ENCODE measurements around the gene PLEKHA5. TPM values are rescaled to one million over a fixed set of nuclear protein-coding genes. Genes with fewer than 3 reads are reported as not detected.
"Not testable (repeated sequence)": the region's sequence is repeated elsewhere in the genome, so short reads cannot be mapped to it uniquely, and the experiment has no call there.

The PLEKHA5 gene
- total RNA-seq, 1 experiment from 2014 or later, result 6.3 TPM

- Histone ChIP-seq H3K4me3 (ENCODE audit: low read depth in 2 of 2, low read length in 2 of 2) (no peak overlapping the region), H3K9me3 (ENCODE audit: control insufficient read depth, insufficient read depth, low read depth, low read length) (no peaks in the 10 kb centered on the region), H3K36me3 (ENCODE audit: control insufficient read depth, insufficient read depth, low read length) (no peaks in the 10 kb centered on the region), H3K27me3 (ENCODE audit: control insufficient read depth, insufficient read depth, low read length) (no peaks in the 10 kb centered on the region), H3K27ac (ENCODE audit: low read length) (no peak overlapping the region), H3K4me1 (ENCODE audit: control insufficient read depth, insufficient read depth, low read length) (no peaks in the 10 kb centered on the region)
- ChIA-PET POLR2A (no interaction called here), CTCF (no interaction called here)
- ATAC-seq (no peak), DNase-seq (ENCODE audit: low read depth, low spot score) (no peak)
- in situ Hi-C loops (cut with HindIII; ENCODE audit: low pct_unique_long_range_greater_than_20kb, low sequenced_read_pairs) (no loop called here), intact Hi-C loops (cut with micrococcal nuclease; ENCODE audit: unreplicated experiment) (no loop called here)
- TF ChIP-seq, protein P1, sequence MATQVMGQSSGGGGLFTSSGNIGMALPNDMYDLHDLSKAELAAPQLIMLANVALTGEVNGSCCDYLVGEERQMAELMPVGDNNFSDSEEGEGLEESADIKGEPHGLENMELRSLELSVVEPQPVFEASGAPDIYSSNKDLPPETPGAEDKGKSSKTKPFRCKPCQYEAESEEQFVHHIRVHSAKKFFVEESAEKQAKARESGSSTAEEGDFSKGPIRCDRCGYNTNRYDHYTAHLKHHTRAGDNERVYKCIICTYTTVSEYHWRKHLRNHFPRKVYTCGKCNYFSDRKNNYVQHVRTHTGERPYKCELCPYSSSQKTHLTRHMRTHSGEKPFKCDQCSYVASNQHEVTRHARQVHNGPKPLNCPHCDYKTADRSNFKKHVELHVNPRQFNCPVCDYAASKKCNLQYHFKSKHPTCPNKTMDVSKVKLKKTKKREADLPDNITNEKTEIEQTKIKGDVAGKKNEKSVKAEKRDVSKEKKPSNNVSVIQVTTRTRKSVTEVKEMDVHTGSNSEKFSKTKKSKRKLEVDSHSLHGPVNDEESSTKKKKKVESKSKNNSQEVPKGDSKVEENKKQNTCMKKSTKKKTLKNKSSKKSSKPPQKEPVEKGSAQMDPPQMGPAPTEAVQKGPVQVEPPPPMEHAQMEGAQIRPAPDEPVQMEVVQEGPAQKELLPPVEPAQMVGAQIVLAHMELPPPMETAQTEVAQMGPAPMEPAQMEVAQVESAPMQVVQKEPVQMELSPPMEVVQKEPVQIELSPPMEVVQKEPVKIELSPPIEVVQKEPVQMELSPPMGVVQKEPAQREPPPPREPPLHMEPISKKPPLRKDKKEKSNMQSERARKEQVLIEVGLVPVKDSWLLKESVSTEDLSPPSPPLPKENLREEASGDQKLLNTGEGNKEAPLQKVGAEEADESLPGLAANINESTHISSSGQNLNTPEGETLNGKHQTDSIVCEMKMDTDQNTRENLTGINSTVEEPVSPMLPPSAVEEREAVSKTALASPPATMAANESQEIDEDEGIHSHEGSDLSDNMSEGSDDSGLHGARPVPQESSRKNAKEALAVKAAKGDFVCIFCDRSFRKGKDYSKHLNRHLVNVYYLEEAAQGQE (IDR thresholded peaks at IDR 0.05; ENCODE audit: insufficient read depth in 1 of 2, low read depth in 2 of 2, low read length in 1 of 2), result no peak
- TF ChIP-seq, protein P2, sequence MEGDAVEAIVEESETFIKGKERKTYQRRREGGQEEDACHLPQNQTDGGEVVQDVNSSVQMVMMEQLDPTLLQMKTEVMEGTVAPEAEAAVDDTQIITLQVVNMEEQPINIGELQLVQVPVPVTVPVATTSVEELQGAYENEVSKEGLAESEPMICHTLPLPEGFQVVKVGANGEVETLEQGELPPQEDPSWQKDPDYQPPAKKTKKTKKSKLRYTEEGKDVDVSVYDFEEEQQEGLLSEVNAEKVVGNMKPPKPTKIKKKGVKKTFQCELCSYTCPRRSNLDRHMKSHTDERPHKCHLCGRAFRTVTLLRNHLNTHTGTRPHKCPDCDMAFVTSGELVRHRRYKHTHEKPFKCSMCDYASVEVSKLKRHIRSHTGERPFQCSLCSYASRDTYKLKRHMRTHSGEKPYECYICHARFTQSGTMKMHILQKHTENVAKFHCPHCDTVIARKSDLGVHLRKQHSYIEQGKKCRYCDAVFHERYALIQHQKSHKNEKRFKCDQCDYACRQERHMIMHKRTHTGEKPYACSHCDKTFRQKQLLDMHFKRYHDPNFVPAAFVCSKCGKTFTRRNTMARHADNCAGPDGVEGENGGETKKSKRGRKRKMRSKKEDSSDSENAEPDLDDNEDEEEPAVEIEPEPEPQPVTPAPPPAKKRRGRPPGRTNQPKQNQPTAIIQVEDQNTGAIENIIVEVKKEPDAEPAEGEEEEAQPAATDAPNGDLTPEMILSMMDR (IDR thresholded peaks at IDR 0.05), result no peak
- TF ChIP-seq TCF7L2 (IDR thresholded peaks at IDR 0.05; ENCODE audit: low read depth, low read length) (no peak), POLR2AphosphoS5 (IDR thresholded peaks at IDR 0.05; ENCODE audit: low read depth, low read length) (no peak), SIN3A (IDR thresholded peaks at IDR 0.05; ENCODE audit: borderline replicate concordance, insufficient read depth, low read depth, low read length) (no peak)
- no TSS peak for BruUV-seq (replicated peaks)
These were observed 39.7 kb downstream of the PLEKHA5 start for GRCh38 chr12:19169222-19169621.

- DNase-seq (ENCODE audit: low read depth, low spot score); H3K4me3 ChIP-seq (ENCODE audit: low read depth in 2 of 2, low read length in 2 of 2); POLR2A ChIA-PET; CTCF ChIA-PET; BruUV-seq (replicated peaks); H3K9me3 ChIP-seq (ENCODE audit: control insufficient read depth, insufficient read depth, low read depth, low read length); in situ Hi-C loops (cut with HindIII; ENCODE audit: low pct_unique_long_range_greater_than_20kb, low sequenced_read_pairs); H3K36me3 ChIP-seq (ENCODE audit: control insufficient read depth, insufficient read depth, low read length); H3K27me3 ChIP-seq (ENCODE audit: control insufficient read depth, insufficient read depth, low read length); H3K4me1 ChIP-seq (ENCODE audit: control insufficient read depth, insufficient read depth, low read length); H3K27ac ChIP-seq (ENCODE audit: low read length); ATAC-seq; intact Hi-C loops (cut with micrococcal nuclease; ENCODE audit: unreplicated experiment): not testable (repeated sequence)
These were observed 40.8 kb downstream of the PLEKHA5 start for GRCh38 chr12:19170286-19170685.

GRCh38 chr12:19171731-19172130 is 42.2 kb downstream of the PLEKHA5 start:
- Histone ChIP-seq H3K4me3 (ENCODE audit: low read depth in 2 of 2, low read length in 2 of 2) (no peak overlapping the region), H3K36me3 (ENCODE audit: control insufficient read depth, insufficient read depth, low read length) (no peaks in the 10 kb centered on the region), H3K27me3 (ENCODE audit: control insufficient read depth, insufficient read depth, low read length) (no peaks in the 10 kb centered on the region), H3K27ac (ENCODE audit: low read length) (no peak overlapping the region), H3K9me3 (ENCODE audit: control insufficient read depth, insufficient read depth, low read depth, low read length) (no peaks in the 10 kb centered on the region), H3K4me1 (ENCODE audit: control insufficient read depth, insufficient read depth, low read length) (no peaks in the 10 kb centered on the region)
- intact Hi-C loops (cut with micrococcal nuclease; ENCODE audit: unreplicated experiment), result no loop called here
- CTCF ChIA-PET, result no interaction called here
- no TSS peak for BruUV-seq (replicated peaks)
- POLR2A ChIA-PET, result no interaction called here
- ATAC-seq (no peak), DNase-seq (ENCODE audit: low read depth, low spot score) (no peak)
- TF ChIP-seq SIN3A (IDR thresholded peaks at IDR 0.05; ENCODE audit: borderline replicate concordance, insufficient read depth, low read depth, low read length) (no peak), TCF7L2 (IDR thresholded peaks at IDR 0.05; ENCODE audit: low read depth, low read length) (no peak), POLR2AphosphoS5 (IDR thresholded peaks at IDR 0.05; ENCODE audit: low read depth, low read length) (no peak)
- TF ChIP-seq, protein P2 (IDR thresholded peaks at IDR 0.05), result no peak
- TF ChIP-seq, protein P1 (IDR thresholded peaks at IDR 0.05; ENCODE audit: insufficient read depth in 1 of 2, low read depth in 2 of 2, low read length in 1 of 2), result no peak
- in situ Hi-C loops (cut with HindIII; ENCODE audit: low pct_unique_long_range_greater_than_20kb, low sequenced_read_pairs), result no loop called here
